OCI-M2 (cell line): ENCODE results near the gene IGDCC3.

ENCODE experiments used
- DNase-seq: peaks from one replicate; lab custom pipeline; 2025; ENCODE audit not compliant: unreplicated experiment; lab: John Stamatoyannopoulos, UW

Gene IGDCC3

DNA sequence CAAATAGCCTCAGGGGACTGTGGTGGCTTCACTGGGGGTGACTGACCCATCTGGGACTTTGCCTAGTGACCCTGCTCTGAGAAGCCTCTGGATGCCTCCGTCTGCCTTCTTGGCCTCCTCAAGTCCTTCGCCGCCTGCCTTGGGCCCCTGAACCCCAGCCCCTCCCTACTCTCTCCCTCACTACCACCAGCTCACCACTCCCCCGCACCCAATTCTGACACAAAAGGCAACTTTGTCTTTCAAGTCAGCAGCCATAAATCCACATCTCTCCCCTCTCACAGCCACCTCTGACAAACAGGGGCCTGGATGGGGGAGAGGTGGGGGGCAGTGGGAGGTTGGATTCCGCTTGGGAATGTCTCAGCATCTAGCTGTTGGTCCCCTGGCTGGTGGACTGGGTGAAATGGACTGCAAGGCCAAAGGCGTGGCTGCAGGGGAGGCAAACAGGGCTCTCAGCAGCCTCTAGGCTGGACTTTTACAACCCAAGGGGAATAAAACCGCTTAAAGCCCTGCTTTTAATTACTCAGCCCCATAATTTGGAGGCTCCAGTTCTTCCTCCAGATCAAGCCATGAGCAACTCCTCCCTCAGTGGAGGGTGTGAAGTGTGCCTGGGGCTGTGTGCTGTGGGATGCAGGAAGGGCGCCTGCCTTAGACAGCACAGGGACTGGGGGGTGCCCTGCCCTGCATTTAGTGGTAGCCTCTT lies 33.4 kb downstream of the IGDCC3 start:
- DNase-seq, result no peak

DNA sequence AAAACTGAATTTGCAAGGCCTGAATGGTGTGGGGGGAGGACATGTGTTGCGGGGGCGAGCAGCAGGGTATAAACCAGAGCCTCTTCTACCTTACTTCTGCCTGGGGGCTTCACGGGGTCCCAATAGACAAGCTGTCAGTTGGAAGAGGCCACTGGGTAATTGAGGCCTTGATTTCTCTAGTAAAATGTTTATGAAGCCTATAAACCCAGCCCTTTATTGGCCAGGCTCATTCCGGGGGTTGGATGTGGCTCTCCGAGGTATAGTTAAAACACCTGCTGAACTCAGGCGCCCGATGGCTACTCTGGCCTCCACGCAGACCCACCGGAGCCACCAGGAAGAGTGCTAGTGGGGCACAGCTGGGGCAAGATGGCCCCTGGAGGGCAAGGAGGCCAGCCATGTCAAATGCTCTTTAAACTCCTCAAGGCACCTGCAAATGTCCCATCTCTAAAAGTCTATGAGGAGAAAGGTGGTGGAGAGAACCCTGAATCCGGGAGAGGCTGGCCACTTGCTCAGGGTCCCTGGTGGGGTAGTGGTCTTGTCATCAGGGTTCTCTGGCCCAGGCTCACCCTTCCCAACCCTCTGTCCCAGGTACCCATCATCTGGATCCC lies 34.3 kb downstream of the IGDCC3 start:
- no peak for DNase-seq

DNA sequence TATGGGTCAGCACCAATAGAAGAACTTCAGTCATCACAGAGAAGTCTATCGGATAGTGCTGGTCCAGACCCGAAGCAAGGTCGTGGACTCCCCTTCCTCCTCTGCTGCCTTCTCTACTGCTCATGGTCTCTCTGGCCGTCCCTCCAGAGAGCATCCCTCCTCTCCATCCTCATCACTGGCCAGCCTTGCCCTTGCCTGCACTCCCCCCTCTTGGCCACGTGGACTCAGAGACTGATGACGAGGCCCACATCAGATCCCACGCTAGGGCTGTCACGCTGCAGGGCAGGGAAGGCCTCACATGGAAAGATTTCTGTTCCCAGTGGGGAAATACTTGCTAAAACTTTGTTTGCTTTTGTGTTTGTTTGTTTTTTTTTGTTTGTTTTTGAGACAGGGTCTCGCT lies 35.3 kb downstream of the IGDCC3 start:
- DNase-seq, result no peak

DNA sequence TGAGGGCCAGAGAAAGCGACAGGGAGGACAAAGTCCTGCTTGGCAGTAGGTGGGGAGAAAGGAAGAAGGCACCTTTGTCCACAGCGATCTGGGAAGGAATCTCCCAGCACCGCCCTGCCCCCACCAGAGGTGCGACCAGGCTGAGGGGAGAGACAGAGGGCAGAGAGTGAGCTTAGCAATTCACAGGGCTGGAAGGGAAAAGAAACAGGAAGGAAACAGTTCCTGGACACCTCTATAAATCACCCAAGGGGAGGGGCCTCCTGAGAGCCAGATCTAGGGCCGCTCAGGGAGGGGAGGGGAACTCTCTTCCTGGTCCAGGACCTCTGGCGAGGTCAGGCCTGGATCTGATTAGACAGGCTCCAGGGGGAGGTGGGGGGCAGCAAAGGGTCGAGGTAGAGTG lies 37.9 kb downstream of the IGDCC3 start:
- DNase-seq, result no peak

DNA sequence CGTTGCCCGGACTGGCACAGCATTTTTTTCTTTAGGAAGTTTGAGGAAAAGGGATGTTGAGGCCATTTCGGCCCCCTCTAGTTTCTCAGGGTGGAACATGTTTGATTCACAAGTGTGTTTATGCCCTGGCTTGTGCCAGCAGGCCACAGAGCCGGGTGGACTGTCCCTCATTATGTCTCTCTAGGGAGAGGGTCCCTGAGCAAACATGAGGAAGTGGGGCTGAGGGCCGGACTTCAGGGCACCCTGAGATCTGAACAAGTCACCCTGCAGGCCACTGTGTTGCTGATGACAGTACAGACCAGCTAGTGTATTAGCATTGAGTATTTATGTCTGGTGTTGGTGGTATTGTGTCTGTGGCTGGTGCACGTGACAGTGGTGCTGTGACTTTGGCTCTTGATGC lies 38.4 kb downstream of the IGDCC3 start:
- no peak for DNase-seq

DNA sequence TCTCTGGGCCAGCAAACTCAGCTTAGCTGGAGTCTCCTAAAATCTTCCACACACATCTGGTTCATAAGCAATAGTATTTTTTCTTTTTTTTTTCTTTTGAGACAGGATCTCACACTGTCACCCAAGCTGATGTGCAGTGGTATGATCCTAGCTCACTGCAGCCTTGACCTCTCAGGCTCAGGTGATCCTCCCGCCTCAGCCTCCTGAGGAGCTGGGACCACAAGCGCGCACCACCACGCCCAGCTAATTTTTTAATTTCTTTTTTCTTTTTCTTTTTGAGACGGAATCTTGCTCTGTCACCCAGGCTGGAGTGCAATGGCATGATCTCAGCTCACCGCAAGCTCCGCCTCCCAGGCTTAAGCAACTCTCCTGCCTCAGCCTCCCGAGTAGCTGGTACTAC lies 39.0 kb downstream of the IGDCC3 start:
- DNase-seq, result no peak

DNA sequence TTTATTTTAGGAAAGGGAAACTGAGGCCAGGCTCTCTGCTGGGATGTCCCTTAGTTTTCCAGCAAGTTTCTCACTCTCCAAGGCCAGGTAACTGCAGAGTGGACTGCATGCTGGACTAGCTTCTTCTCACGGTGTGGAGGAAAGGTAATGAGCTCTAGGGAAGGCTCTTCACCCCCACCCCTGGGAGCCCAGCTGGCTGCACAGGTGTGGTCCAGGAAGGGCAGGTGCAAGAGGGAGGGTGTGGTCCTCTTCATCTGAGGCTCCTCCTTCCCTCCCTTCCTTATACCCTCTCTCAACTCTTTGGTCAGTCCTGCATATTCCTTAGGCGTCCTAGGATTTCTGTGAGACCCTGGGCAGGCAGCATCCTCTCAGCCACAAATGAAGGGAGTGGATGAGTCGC lies 39.4 kb downstream of the IGDCC3 start:
- no peak for DNase-seq

DNA sequence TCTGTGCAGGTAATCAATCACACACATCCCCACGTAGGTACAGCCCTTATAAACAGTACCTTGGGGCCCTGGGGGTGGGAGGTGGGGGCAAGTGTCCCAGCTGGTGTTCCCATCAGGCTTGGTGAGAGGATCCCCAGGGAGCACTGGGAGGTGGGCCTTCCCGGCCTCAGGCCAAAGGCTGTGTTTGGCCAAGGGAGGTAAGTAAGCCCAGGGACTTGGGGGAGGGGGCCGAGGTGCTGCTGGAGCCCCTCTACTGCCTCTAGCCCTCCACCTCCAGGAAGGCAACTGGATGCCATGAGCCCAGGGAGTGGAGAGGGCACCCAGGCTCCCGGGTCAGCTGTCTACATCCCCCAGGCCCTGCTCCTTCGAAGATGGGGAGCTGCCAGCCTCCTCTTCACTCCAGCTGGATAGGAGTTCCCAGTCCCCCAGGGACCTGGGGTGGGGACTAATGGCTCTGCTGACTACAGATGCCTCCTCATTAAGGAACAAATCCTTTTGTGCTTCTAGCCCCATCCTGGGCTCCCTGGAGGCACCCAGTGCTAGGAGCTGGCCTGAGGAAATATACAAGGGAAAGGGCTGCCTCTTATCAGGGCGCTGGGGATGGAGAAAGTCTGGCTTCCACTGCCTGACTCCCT lies 40.2 kb downstream of the IGDCC3 start:
- no peak for DNase-seq

DNA sequence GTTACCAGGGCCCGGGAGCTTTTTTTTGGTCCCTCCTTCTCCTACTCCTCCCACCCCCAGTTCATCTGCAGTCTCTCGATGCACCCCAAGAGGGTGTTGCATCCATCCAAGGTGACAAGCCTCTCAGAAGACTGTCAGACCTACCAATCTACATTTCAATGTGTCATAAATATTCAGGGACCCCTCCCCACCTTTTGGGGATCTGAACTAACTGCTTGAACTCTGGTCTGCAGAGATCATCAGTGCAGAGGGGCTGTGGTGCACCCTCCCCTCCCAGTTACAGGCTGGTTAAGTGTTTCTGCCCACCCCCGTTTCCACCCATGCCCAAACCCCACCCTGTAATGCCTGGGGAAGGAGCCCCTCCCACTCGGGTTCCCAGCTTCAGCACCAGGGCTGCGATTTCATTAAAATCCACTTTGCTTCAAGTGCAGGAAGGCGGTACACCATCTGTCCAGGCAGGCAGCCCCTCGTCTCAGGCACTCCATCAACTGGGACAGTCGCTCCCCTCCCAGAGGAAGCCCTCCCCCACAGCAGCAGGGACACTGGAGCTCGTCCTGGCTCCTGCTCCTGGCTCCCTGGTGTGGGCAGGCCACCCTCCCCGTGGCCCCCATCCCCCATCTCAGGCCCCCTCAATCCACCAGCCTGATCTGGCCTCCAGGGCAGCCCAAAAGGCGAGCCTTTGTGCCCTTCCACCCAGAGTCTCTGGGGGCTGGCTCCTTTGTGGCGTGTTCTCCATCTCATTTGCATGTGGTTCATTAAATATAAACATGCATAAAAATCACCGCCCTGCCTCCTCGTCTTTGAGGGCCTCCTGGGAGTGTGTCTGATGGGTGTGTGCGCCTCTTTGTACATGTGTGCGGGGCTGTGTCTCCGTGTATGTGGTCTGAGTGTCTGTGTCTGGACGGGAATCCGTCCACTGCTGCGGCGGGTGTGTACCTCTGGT lies 41.0 kb downstream of the IGDCC3 start:
- DNase-seq, result no peak

DNA sequence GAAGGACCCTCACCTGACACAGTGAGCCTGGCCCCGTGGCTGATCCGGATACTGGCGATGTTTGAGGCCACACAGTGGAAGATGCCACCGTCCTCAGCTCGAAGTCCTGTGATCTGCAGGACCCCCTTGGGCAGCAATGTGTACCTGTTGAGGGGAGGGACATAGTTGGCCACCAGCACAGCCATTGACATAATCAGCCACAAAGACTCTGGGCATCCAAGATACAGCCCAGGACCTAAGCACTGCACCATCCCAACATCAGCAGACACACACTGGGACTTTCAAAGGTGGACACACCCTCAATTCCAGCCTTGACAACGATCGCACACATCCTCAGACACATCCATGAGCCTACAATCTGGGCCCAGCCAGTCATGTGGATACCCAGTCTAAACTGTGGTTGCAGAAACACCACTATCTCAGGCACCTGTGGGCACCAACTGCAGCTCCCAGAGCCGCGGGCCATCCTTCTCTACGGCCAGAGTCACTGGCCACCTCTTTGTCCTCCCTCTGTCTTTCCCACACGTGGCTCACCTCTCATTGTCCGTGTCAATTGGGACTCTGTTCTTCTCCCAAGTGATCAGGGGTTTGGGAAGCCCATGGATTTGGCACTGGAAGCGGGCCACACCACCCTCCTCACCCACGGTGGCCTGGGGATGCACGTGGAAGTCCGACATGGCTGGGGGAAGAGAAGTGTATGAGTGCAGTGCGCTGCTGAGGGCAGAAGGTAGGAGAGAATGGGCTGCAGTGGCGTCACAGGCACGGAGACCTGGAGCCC lies 42.3 kb downstream of the IGDCC3 start:
- no peak for DNase-seq

DNA sequence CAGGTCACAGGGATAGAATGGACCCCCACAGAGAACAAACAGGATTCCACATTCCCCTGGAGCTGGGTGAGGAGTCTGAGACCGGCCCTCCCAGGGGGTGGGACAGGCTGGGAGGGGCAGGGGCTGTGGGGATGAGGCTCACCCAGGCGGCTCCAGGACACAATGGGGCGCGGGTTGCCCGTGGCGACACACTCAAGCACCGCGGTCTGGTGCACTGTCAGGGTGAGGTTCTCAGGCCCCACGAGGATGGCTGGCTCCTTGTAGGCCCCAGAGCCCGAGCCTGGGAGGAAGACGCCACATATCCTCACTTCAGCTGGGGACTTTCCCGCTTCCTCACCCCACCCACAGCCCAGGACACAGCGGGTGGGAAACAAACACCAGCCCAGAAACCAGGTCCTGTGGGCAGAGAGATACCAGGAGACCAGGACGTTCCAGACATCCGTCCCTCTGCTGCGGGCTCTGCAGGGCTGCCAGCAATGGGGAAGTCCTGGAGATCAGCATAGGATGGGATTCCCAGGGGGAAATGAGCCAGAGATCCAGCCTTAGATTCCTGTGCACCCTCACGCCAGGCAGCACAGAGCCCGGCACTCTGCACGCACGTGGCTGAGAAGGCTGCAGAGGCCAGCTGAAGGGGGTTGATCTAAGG lies 43.1 kb downstream of the IGDCC3 start:
- no peak for DNase-seq

DNA sequence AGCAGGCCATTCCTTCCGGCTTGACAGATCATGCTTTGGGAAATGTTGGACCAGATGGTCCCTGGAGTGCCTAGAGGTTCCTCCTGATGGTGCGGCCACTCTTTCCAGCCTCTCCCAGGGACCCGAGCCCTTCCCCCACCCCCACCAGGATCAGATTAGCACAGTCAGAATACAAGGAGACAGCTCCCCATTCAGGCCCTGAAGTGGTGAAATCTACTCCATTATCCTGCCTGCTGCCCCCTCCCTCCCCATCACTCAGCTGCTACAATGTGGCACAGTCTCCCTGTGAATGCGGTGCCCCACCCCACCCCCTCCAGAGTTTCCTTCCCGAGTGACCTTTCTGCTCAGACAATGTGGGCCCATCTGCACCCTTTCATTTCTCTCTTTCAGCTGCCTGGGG lies 43.9 kb downstream of the IGDCC3 start:
- no peak for DNase-seq

DNA sequence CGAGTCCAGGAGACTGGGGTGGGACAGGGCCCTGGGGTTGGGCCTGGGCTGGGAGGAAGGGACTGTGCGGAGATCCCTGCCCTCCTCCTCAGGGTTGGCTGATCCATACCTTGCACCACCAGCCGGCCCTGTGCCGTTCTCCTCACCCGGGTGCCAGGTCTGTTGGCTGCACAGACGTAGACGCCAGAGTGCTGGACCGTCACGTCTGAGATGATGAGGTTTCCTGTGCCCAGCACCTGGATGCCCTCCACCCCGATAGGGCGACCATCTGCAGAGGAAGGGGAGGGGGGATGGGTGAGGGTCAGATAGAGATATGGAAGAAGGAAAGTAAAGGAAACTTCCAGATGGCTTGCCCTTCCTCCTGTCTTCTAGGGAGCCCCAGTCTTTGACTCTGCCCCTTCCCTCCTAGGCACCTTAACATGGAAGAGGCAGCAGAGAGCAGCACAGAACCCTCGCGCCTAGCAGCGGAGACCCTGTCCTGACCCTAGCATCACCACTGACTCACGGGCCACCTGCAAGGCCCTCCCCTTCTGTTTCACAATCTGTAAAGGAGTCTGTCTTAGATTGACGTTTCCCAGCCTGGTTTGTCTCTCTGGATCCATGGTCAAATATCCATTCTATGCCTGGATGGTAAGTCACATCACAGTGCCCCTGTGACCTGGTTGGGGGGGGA lies 44.5 kb downstream of the IGDCC3 start:
- DNase-seq, result no peak

DNA sequence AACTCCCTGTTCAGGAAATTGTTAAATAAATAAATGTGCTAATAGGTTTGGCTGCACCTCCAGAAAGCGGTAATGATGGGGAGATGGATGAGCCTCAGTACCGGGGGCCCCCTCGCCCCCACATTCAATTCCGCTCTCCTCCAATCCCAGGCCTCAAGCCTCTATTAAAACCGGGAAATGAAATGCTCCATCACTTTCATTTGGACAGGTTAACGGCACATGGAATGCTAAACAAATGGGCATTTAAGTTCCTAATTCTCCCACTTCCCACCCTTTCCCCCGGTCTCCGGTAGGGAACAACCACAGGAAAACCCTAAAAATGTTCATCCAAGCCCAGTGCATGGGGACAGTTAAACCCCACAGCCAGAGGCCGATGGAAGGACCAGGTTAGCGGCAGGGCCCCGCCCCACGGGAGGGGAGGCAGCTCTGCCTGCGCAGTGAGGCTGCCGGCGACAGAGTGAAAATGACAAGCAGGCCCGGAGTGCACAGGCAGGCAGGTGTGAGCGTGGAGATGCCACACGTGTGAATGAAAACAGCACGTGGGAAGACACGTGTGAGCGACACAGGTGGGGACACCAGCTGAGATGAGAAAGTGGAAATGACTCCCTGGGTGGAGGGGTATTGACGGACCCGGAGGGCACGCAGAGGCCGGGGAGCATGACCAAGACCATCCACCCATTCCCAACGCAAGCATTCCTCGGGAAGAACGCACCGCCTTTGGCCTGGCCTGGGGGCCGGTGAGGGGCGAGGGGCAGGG lies 45.2 kb downstream of the IGDCC3 start:
- no peak for DNase-seq

DNA sequence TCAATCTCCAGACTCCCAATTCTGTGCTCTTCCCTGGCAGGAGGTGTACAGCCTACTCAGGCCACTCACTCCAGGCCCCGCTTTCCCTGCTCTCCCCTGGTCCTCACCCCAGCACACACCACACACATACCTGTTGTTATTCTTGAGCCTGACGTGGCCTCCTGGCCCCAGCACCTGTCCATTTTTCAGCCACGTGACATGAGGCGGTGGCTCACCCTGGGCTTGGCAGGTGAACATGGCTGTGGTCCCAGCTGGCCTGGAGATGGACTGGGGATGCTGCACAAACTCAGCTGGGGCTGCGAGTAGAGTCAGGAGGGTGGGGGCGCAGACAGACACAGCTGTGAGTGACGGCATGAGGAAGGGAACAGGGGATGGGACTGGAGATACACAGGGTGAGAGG lies 46.0 kb downstream of the IGDCC3 start:
- no peak for DNase-seq

DNA sequence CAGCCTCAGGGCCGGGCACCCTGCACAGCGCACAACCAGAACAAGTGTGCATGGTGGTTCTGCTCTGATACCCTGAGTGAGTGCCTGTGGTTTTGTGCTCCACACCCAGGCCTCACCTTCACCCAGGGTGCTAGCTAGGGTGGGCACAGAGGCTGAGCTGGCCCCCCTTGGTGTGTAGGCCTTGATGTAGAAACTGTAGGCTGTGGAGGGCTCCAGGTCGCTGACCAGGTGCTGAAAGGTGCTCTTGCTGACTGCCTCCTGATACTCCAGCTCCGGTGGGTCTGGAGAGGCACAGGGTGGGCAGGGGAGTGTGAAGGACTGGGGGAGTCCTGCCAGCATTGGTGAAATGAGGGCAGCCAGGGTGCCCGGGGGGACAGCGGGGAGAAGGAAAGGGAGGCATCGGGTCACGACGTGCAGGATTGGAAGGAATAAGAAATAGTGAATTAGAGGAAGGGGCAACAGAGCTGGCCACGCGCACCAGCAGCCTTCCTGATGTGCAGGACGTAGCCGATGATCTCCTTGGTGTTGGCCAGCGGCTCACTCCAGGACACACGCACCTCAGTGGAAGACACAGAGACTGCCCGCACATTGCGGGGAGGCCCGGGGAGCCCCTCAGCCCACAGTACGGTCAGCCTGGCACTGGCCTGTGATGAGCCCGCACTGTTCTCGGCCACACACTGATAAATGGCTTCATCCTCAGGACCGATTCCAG lies 46.7 kb downstream of the IGDCC3 start:
- DNase-seq, result no peak

DNA sequence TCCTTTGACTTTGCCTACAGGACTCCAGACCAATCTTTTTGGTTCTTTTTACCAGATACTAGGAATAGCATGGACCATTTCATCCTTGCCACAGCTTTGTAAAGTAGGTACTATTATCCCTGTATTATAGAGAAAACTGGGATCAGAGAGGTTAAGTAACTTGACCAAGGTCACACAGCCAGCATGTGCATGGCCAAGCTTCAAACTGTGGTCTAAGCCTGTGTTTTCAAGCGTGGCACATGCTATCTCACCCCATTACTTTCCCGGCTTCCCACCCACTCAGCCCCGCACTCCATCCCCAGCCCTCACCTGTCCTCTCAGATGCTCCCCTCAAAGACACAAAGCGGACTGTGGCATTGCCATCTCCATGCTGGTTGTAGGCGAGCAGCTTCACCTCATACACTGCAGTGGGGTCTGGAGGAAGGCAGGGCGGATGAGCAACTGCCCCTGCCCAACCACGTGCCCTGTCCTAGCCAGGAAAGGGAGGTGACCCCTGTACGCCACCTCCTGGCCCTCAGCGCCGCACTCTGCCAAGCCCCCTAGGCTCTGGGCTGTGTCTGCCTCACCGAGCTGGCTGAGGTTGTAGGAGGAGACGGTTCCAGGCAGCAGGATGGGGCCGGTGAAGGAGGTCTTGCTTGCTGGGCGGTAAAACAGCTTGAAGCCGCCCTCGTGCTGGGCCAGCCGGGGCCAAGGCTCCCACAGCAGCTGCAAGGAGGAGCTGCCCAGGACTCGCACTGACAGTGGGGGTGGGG lies 47.6 kb downstream of the IGDCC3 start:
- no peak for DNase-seq
